ENCODE data around the gene RNF2. TPM values are rescaled to one million over a fixed set of nuclear protein-coding genes. Genes with fewer than 3 reads are reported as not detected.

The RNF2 gene
- total RNA-seq, 1 donor from 2014 or later = 33.4 TPM

- Histone ChIP-seq H3K36me3 (ENCODE audit: control insufficient read depth in 3 of 3, insufficient read depth in 3 of 3, low read length in 3 of 3) (peaks cover 0 to 8% (median 0%) of the 10 kb centered on the region in 3 donors), H3K9ac (ENCODE audit: low read depth in 1 of 3, low read length in 3 of 3) (no peak overlapping the region), H3K9me3 (ENCODE audit: control insufficient read depth in 3 of 3, low read length in 3 of 3) (no peaks in the 10 kb centered on the region), H3K4me1 (ENCODE audit: control insufficient read depth in 3 of 3, insufficient read depth in 3 of 3, low read length in 3 of 3) (no peaks in the 10 kb centered on the region), H3K27me3 (ENCODE audit: control insufficient read depth in 3 of 3, insufficient read depth in 3 of 3, low read length in 3 of 3) (no peaks in the 10 kb centered on the region), H3K4me3 (ENCODE audit: low read length in 3 of 3) (no peak overlapping the region), H3K27ac (ENCODE audit: low read depth, low read length) (no peak overlapping the region)
These were observed 38.5 kb downstream of the RNF2 start for GRCh38 chr1:185083818-185084217.

- Histone ChIP-seq H3K4me3 (ENCODE audit: low read length in 3 of 3) (no peak overlapping the region), H3K36me3 (ENCODE audit: control insufficient read depth in 3 of 3, insufficient read depth in 3 of 3, low read length in 3 of 3) (peaks cover 0 to 12% (median 0%) of the 10 kb centered on the region in 3 donors), H3K4me1 (ENCODE audit: control insufficient read depth in 3 of 3, insufficient read depth in 3 of 3, low read length in 3 of 3) (no peaks in the 10 kb centered on the region), H3K27ac (ENCODE audit: low read depth, low read length) (no peak overlapping the region), H3K27me3 (ENCODE audit: control insufficient read depth in 3 of 3, insufficient read depth in 3 of 3, low read length in 3 of 3) (no peaks in the 10 kb centered on the region), H3K9me3 (ENCODE audit: control insufficient read depth in 3 of 3, low read length in 3 of 3) (no peaks in the 10 kb centered on the region), H3K9ac (ENCODE audit: low read depth in 1 of 3, low read length in 3 of 3) (no peak overlapping the region)
These were observed 41.7 kb downstream of the RNF2 start for GRCh38 chr1:185087101-185087500.

GRCh38 chr1:185087746-185088145 is 42.4 kb downstream of the RNF2 start:
- Histone ChIP-seq H3K4me3 (ENCODE audit: low read length in 3 of 3) (no peak overlapping the region), H3K27me3 (ENCODE audit: control insufficient read depth in 3 of 3, insufficient read depth in 3 of 3, low read length in 3 of 3) (no peaks in the 10 kb centered on the region), H3K9me3 (ENCODE audit: control insufficient read depth in 3 of 3, low read length in 3 of 3) (no peaks in the 10 kb centered on the region), H3K9ac (ENCODE audit: low read depth in 1 of 3, low read length in 3 of 3) (no peak overlapping the region), H3K4me1 (ENCODE audit: control insufficient read depth in 3 of 3, insufficient read depth in 3 of 3, low read length in 3 of 3) (no peaks in the 10 kb centered on the region), H3K27ac (ENCODE audit: low read depth, low read length) (no peak overlapping the region), H3K36me3 (ENCODE audit: control insufficient read depth in 3 of 3, insufficient read depth in 3 of 3, low read length in 3 of 3) (peaks cover 0 to 12% (median 0%) of the 10 kb centered on the region in 3 donors)

- H3K27me3 ChIP-seq (ENCODE audit: control insufficient read depth in 3 of 3, insufficient read depth in 3 of 3, low read length in 3 of 3) = no peaks in the 10 kb centered on the region
- no peaks in the 10 kb centered on the region for H3K4me1 ChIP-seq (ENCODE audit: control insufficient read depth in 3 of 3, insufficient read depth in 3 of 3, low read length in 3 of 3)
- H3K36me3 ChIP-seq (ENCODE audit: control insufficient read depth in 3 of 3, insufficient read depth in 3 of 3, low read length in 3 of 3) = peaks cover 0 to 16% (median 3%) of the 10 kb centered on the region in 3 donors
- H3K9me3 ChIP-seq (ENCODE audit: control insufficient read depth in 3 of 3, low read length in 3 of 3) = no peaks in the 10 kb centered on the region
- H3K4me3 ChIP-seq (ENCODE audit: low read length in 3 of 3) = no peak overlapping the region
- no peak overlapping the region for H3K9ac ChIP-seq (ENCODE audit: low read depth in 1 of 3, low read length in 3 of 3)
- no peak overlapping the region for H3K27ac ChIP-seq (ENCODE audit: low read depth, low read length)
These were observed 46.1 kb downstream of the RNF2 start for GRCh38 chr1:185091480-185091879.

GRCh38 chr1:185094761-185095160 is 49.4 kb downstream of the RNF2 start:
- Histone ChIP-seq H3K27ac (ENCODE audit: low read depth, low read length) (no peak overlapping the region), H3K9ac (ENCODE audit: low read depth in 1 of 3, low read length in 3 of 3) (no peak overlapping the region), H3K36me3 (ENCODE audit: control insufficient read depth in 3 of 3, insufficient read depth in 3 of 3, low read length in 3 of 3) (peaks cover 0 to 13% (median 10%) of the 10 kb centered on the region in 3 donors), H3K27me3 (ENCODE audit: control insufficient read depth in 3 of 3, insufficient read depth in 3 of 3, low read length in 3 of 3) (no peaks in the 10 kb centered on the region), H3K4me3 (ENCODE audit: low read length in 3 of 3) (no peak overlapping the region), H3K4me1 (ENCODE audit: control insufficient read depth in 3 of 3, insufficient read depth in 3 of 3, low read length in 3 of 3) (no peaks in the 10 kb centered on the region), H3K9me3 (ENCODE audit: control insufficient read depth in 3 of 3, low read length in 3 of 3) (no peaks in the 10 kb centered on the region)

- no peak overlapping the region for H3K9ac ChIP-seq (ENCODE audit: low read depth in 1 of 3, low read length in 3 of 3)
- H3K27ac ChIP-seq (ENCODE audit: low read depth, low read length) = no peak overlapping the region
- H3K27me3 ChIP-seq (ENCODE audit: control insufficient read depth in 3 of 3, insufficient read depth in 3 of 3, low read length in 3 of 3) = no peaks in the 10 kb centered on the region
- H3K4me1 ChIP-seq (ENCODE audit: control insufficient read depth in 3 of 3, insufficient read depth in 3 of 3, low read length in 3 of 3) = no peaks in the 10 kb centered on the region
- peaks cover 0 to 17% (median 10%) of the 10 kb centered on the region in 3 donors for H3K36me3 ChIP-seq (ENCODE audit: control insufficient read depth in 3 of 3, insufficient read depth in 3 of 3, low read length in 3 of 3)
- no peak overlapping the region for H3K4me3 ChIP-seq (ENCODE audit: low read length in 3 of 3)
- H3K9me3 ChIP-seq (ENCODE audit: control insufficient read depth in 3 of 3, low read length in 3 of 3) = no peaks in the 10 kb centered on the region
These were observed 51.2 kb downstream of the RNF2 start for GRCh38 chr1:185096531-185096930.

GRCh38 chr1:185104083-185104482 is 58.7 kb downstream of the RNF2 start:
- Histone ChIP-seq H3K36me3 (ENCODE audit: control insufficient read depth in 3 of 3, insufficient read depth in 3 of 3, low read length in 3 of 3) (peaks cover 0 to 6% (median 0%) of the 10 kb centered on the region in 3 donors), H3K4me3 (ENCODE audit: low read length in 3 of 3) (no peak overlapping the region), H3K9me3 (ENCODE audit: control insufficient read depth in 3 of 3, low read length in 3 of 3) (peaks cover 0 to 3% (median under 1%) of the 10 kb centered on the region in 3 donors), H3K27ac (ENCODE audit: low read depth, low read length) (no peak overlapping the region), H3K27me3 (ENCODE audit: control insufficient read depth in 3 of 3, insufficient read depth in 3 of 3, low read length in 3 of 3) (no peaks in the 10 kb centered on the region), H3K4me1 (ENCODE audit: control insufficient read depth in 3 of 3, insufficient read depth in 3 of 3, low read length in 3 of 3) (no peaks in the 10 kb centered on the region), H3K9ac (ENCODE audit: low read depth in 1 of 3, low read length in 3 of 3) (no peak overlapping the region)

GRCh38 chr1:185105121-185105520 is 59.8 kb downstream of the RNF2 start:
- Histone ChIP-seq H3K27ac (ENCODE audit: low read depth, low read length) (no peak overlapping the region), H3K4me1 (ENCODE audit: control insufficient read depth in 3 of 3, insufficient read depth in 3 of 3, low read length in 3 of 3) (no peaks in the 10 kb centered on the region)

GRCh38 chr1:185108321-185108720 is 63.0 kb downstream of the RNF2 start:
- Histone ChIP-seq H3K4me3 (ENCODE audit: low read length in 3 of 3) (no peak overlapping the region), H3K4me1 (ENCODE audit: control insufficient read depth in 3 of 3, insufficient read depth in 3 of 3, low read length in 3 of 3) (no peaks in the 10 kb centered on the region), H3K27me3 (ENCODE audit: control insufficient read depth in 3 of 3, insufficient read depth in 3 of 3, low read length in 3 of 3) (no peaks in the 10 kb centered on the region), H3K36me3 (ENCODE audit: control insufficient read depth in 3 of 3, insufficient read depth in 3 of 3, low read length in 3 of 3) (no peaks in the 10 kb centered on the region), H3K9ac (ENCODE audit: low read depth in 1 of 3, low read length in 3 of 3) (no peak overlapping the region), H3K9me3 (ENCODE audit: control insufficient read depth in 3 of 3, low read length in 3 of 3) (peaks cover 0 to 3% (median 3%) of the 10 kb centered on the region in 3 donors), H3K27ac (ENCODE audit: low read depth, low read length) (no peak overlapping the region)

More at GRCh38 chr1:185105121-185105520, 59.8 kb downstream of the RNF2 start:
- H3K36me3 ChIP-seq (ENCODE audit: control insufficient read depth in 3 of 3, insufficient read depth in 3 of 3, low read length in 3 of 3) = peaks cover 0 to 6% (median 0%) of the 10 kb centered on the region in 3 donors
- H3K9me3 ChIP-seq (ENCODE audit: control insufficient read depth in 3 of 3, low read length in 3 of 3) = peaks cover 0 to 3% (median 3%) of the 10 kb centered on the region in 3 donors
- no peak overlapping the region for H3K9ac ChIP-seq (ENCODE audit: low read depth in 1 of 3, low read length in 3 of 3)
- no peak overlapping the region for H3K4me3 ChIP-seq (ENCODE audit: low read length in 3 of 3)
- H3K27me3 ChIP-seq (ENCODE audit: control insufficient read depth in 3 of 3, insufficient read depth in 3 of 3, low read length in 3 of 3) = no peaks in the 10 kb centered on the region

GRCh38 chr1:185110145-185110544 is 64.8 kb downstream of the RNF2 start:
- H3K4me3 ChIP-seq (ENCODE audit: low read length in 3 of 3) = no peak overlapping the region
- no peak overlapping the region for H3K9ac ChIP-seq (ENCODE audit: low read depth in 1 of 3, low read length in 3 of 3)
- no peaks in the 10 kb centered on the region for H3K4me1 ChIP-seq (ENCODE audit: control insufficient read depth in 3 of 3, insufficient read depth in 3 of 3, low read length in 3 of 3)
- no peaks in the 10 kb centered on the region for H3K36me3 ChIP-seq (ENCODE audit: control insufficient read depth in 3 of 3, insufficient read depth in 3 of 3, low read length in 3 of 3)
- no peaks in the 10 kb centered on the region for H3K27me3 ChIP-seq (ENCODE audit: control insufficient read depth in 3 of 3, insufficient read depth in 3 of 3, low read length in 3 of 3)
- H3K27ac ChIP-seq (ENCODE audit: low read depth, low read length) = no peak overlapping the region
- H3K9me3 ChIP-seq (ENCODE audit: control insufficient read depth in 3 of 3, low read length in 3 of 3) = peaks cover 0 to 3% (median 3%) of the 10 kb centered on the region in 3 donors
